IMR-90 (cell line): Measurements from ENCODE around the gene ABTB2.

Source experiments
- CEBPB ChIP-seq: IDR thresholded peaks from 2 replicates; pipeline ENCODE4 v1.6.1; 2012; ENCODE audit warnings: low read depth, low read length, improper control_type of control experiment
- CTCF ChIP-seq: conservative IDR thresholded peaks from 2 replicates; pipeline ENCODE4 v1.5.1; 2012; ENCODE audit warnings: mild to moderate bottlenecking, low read depth, low read length, improper control_type of control experiment
- FOS ChIP-seq: fragments of 150-350 bp; IDR thresholded peaks from 2 replicates; pipeline ENCODE4 v1.6.1; 2016; ENCODE audit warnings: low read depth, low read length
- MAFK ChIP-seq: IDR thresholded peaks from 2 replicates; pipeline ENCODE4 v1.6.1; 2012; ENCODE audit warnings: low read depth, low read length, improper control_type of control experiment
- POLR2A ChIP-seq: IDR thresholded peaks from 2 replicates; pipeline ENCODE4 v1.6.1; 2012; ENCODE audit warnings: mild to moderate bottlenecking, low read depth, low read length
- SMC3 ChIP-seq: fragments of 150-350 bp; IDR thresholded peaks from 2 replicates; pipeline ENCODE4 v1.6.1; 2016; ENCODE audit warnings: low read depth, mild to moderate bottlenecking, antibody characterized with exemption, low read length, moderate library complexity
- USF2 ChIP-seq: fragments of 150-350 bp; IDR thresholded peaks from 2 replicates; pipeline ENCODE4 v1.6.1; 2017; ENCODE audit warnings: mild to moderate bottlenecking, antibody characterized with exemption, low read length, low read depth

- TF ChIP-seq MAFK (no peak), CTCF (no peak), POLR2A (no peak), USF2 (no peak), FOS (no peak), CEBPB (no peak), SMC3 (no peak)
Observed at GRCh38 chr11:34339149-34340064, 18.4 kb downstream of the ABTB2 start.
